ENCODE measurements around the gene SBF1.

GRCh38 chr22:50517495-50518260 lies 42.8 kb upstream of the SBF1 start:
- no peak for TF ChIP-seq POLR2AphosphoS5 (IDR thresholded peaks at IDR 0.05)
- TF ChIP-seq, protein P1, sequence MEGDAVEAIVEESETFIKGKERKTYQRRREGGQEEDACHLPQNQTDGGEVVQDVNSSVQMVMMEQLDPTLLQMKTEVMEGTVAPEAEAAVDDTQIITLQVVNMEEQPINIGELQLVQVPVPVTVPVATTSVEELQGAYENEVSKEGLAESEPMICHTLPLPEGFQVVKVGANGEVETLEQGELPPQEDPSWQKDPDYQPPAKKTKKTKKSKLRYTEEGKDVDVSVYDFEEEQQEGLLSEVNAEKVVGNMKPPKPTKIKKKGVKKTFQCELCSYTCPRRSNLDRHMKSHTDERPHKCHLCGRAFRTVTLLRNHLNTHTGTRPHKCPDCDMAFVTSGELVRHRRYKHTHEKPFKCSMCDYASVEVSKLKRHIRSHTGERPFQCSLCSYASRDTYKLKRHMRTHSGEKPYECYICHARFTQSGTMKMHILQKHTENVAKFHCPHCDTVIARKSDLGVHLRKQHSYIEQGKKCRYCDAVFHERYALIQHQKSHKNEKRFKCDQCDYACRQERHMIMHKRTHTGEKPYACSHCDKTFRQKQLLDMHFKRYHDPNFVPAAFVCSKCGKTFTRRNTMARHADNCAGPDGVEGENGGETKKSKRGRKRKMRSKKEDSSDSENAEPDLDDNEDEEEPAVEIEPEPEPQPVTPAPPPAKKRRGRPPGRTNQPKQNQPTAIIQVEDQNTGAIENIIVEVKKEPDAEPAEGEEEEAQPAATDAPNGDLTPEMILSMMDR (IDR thresholded peaks at IDR 0.05) = no peak
